GM13976 (cell line): ENCODE data around the gene TRIP10.
"Not testable (repeated sequence)": the region's sequence is repeated elsewhere in the genome, so short reads cannot be mapped to it uniquely, and the experiment has no call there.

ENCODE experiments used
- DNase-seq: peaks from one replicate; pipeline ENCODE4 v3.0.0; 2012; ENCODE audit warnings: low spot score
- CTCF ChIP-seq: IDR thresholded peaks from 2 replicates; pipeline ENCODE4 v1.5.1; 2012; ENCODE audit warnings: borderline replicate concordance, mild to moderate bottlenecking; ENCODE audit not compliant: insufficient read depth; ENCODE audit errors: extremely low read depth, missing control alignments, control extremely low read depth
- in situ Hi-C: fragments of 300-500 bp; cut with MboI; formaldehyde crosslinking; loops from one replicate; pipeline ENCODE4 v1.12.0; 2022; ENCODE audit warnings: low sequenced_read_pairs, mixed read lengths, inconsistent platforms; ENCODE audit not compliant: unreplicated experiment

Gene TRIP10

GRCh38 chr19:6761053-6761676 is 21.7 kb downstream of the TRIP10 start:
- DNase-seq, result peak; percentile 55
- in situ Hi-C loops, result no loop called here

GRCh38 chr19:6762253-6762797 is 22.8 kb downstream of the TRIP10 start:
- in situ Hi-C loops, DNase-seq: not testable (repeated sequence)

More at GRCh38 chr19:6761053-6761676, 21.7 kb downstream of the TRIP10 start:
- no peak for TF ChIP-seq CTCF

GRCh38 chr19:6765738-6766356 is 26.4 kb downstream of the TRIP10 start:
- in situ Hi-C loops, result no loop called here
- no peak for DNase-seq
- TF ChIP-seq CTCF, result no peak

- in situ Hi-C loops, result no loop called here
- TF ChIP-seq CTCF, result peak; percentile 4
- DNase-seq, result no peak
Measured at GRCh38 chr19:6766357-6767080, 27.0 kb downstream of the TRIP10 start.

- DNase-seq, result peak; percentile 46
- TF ChIP-seq CTCF, result no peak
- in situ Hi-C loops, result no loop called here
Measured at GRCh38 chr19:6767081-6767356, 27.5 kb downstream of the TRIP10 start.

GRCh38 chr19:6767357-6768235 is 28.1 kb downstream of the TRIP10 start, which contains the start of gene SH2D3A:
Gene SH2D3A (minus strand): TSS chr19:6767435. CDS start chr19:6763748, 3,687 bp downstream.
- TF ChIP-seq CTCF, result no peak
- in situ Hi-C loops, result no loop called here
- DNase-seq, result peak; percentile 96
